NCI-H82 treated with DMSO at 0.1 percent for 48 hours (cell line): ENCODE data around the gene CDC42.
A peak's percentile ranks its signal among the peaks of the same experiment; 100 is the strongest.

Experiments
- DNase-seq: peaks from one replicate; lab custom pipeline; 2025; ENCODE audit not compliant: unreplicated experiment; lab: John Stamatoyannopoulos, UW

CDC42 gene

GRCh38 chr1:22037520-22037919, 15.0 kb upstream of the CDC42 start:
- DNase-seq, result no peak

- DNase-seq, result no peak
These were observed 14.5 kb upstream of the CDC42 start for GRCh38 chr1:22038036-22038435.

GRCh38 chr1:22039594-22040285, 12.8 kb upstream of the CDC42 start:
- DNase-seq, result no peak

GRCh38 chr1:22040286-22040623, 12.3 kb upstream of the CDC42 start:
- DNase-seq, result no peak

GRCh38 chr1:22041505-22041904, 11.0 kb upstream of the CDC42 start:
- no peak for DNase-seq

- no peak for DNase-seq
These were observed 9.2 kb upstream of the CDC42 start for GRCh38 chr1:22043198-22043769.

- DNase-seq, result no peak
These were observed 7.7 kb upstream of the CDC42 start for GRCh38 chr1:22044690-22045420.

- DNase-seq, result no peak
These were observed 6.8 kb upstream of the CDC42 start for GRCh38 chr1:22045604-22046228.

- no peak for DNase-seq
These were observed 3.9 kb upstream of the CDC42 start for GRCh38 chr1:22048351-22049192.

- DNase-seq, result no peak
These were observed 2.2 kb upstream of the CDC42 start for GRCh38 chr1:22050330-22050729.

- no peak for DNase-seq
These were observed 848 bp upstream of the CDC42 start for GRCh38 chr1:22051607-22052114.

- peak; percentile 48 for DNase-seq
These were observed 730 bp downstream of the CDC42 start for GRCh38 chr1:22053017-22053860.

- no peak for DNase-seq
These were observed 1.6 kb downstream of the CDC42 start for GRCh38 chr1:22053861-22054770.

GRCh38 chr1:22055463-22055862, 3.0 kb downstream of the CDC42 start:
- no peak for DNase-seq

GRCh38 chr1:22056043-22056442, 3.5 kb downstream of the CDC42 start:
- no peak for DNase-seq

GRCh38 chr1:22056936-22057335, 4.4 kb downstream of the CDC42 start:
- DNase-seq, result no peak

GRCh38 chr1:22057861-22058260, 5.4 kb downstream of the CDC42 start:
- no peak for DNase-seq

- DNase-seq, result no peak
These were observed 12.4 kb downstream of the CDC42 start for GRCh38 chr1:22064751-22065402.
